HG03103 (cell line): ENCODE data around the gene SNX8.
"Not testable (repeated sequence)": the region's sequence is repeated elsewhere in the genome, so short reads cannot be mapped to it uniquely, and the experiment has no call there.

Experiments used
- ATAC-seq: cut with Tn5 transposase; IDR thresholded peaks from one replicate; pipeline ENCODE4 v1.9.1; 2021; ENCODE audit warnings: low read depth; ENCODE audit not compliant: unreplicated experiment

SNX8 gene

GRCh38 chr7:2331707-2332106 is 17.5 kb upstream of the SNX8 start:
- ATAC-seq, result no peak

DNA sequence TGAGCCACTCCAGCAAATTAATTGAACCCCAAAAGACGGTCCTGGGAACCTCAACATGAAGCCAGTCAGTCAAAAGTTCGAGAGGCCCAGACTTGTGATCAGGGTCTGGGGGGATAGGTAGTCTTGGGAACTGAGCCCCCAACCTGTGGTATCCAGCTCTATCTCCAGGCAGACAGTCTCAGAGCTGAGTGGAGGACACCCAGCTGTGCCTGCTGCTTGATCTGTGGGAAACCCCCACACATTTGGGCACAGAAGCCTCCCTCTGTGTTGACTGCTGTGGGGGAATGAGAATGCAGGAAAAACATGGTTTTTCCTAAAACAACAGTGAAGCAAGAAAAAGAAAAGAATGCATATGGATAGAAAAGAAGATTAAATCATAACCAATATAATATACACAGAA is 16.3 kb upstream of the SNX8 start:
- ATAC-seq, result no peak

GRCh38 chr7:2326951-2327350 is 12.7 kb upstream of the SNX8 start:
- ATAC-seq, result no peak

- ATAC-seq, result no peak
Measured at GRCh38 chr7:2325162-2325561, 10.9 kb upstream of the SNX8 start.

DNA sequence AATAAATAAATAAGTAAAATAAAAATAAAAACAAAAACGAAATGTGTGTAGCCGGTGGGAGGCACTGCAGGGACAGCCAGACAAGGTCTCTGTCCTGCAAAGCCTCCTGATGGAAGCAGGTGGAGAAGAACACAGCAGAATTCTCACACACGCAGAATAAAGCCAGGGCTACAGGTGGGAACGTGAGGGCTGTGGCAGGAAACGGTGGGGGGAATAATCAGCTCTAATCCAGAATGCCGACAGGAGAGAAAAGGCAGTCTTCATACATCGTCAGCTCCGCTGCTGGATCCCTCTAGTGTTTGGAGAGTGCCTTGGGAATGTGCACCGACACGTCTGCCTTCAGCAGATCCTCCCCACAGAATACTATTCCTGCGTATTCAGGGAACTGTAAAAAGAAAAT is 6.8 kb upstream of the SNX8 start:
- ATAC-seq, result no peak

DNA sequence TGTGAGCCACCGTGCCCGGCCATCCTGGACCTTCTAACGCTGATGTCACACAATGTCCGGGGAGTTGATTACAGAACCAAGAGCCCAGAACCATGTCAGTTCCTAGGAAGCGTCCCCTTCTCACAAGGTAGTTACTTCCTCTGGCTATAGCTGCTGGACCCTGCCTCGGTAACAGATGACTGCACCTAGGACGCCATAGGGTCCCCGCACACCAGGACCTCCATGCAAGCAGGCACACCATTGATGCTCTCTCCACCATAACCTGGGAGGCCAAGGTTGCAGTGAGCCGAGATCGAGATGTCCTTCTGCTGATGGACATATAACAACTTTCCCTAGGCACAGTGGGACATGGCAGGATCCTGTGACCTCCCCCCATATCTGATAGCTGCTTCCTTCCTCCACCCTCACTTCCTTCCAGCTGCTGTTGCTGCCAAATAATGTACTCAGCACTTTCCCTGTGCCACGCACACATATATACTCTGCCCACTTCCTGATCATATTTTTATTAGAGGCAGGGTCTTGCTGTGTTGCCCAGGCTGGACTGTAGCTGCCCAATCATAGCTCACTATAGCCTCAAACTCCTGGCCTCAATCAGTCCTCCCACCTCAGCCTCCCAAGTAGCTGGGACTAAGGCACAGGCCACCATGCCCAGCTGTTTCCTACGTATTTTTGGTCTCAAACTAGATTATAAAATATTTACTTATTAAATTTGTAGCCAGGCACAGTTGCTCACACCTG is 3.5 kb upstream of the SNX8 start:
- ATAC-seq, result no peak

- no peak for ATAC-seq
Measured at GRCh38 chr7:2316578-2316977, 2.3 kb upstream of the SNX8 start.

DNA sequence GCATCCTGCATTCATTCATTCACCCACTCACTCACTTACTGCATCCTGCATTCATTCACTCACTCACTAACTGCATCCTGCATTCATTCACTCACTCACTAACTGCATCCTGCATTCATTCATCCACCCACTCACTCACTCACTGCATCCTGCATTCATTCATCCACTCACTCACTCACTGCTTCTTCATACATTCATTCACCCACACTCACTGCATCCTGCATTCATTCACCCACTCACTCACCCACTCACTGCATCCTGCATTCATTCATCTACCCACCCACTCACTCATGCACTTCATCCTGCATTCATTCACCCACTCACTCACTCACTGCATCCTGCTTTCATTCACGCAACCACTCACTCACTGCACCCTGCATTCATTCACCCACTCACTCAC is 1.5 kb upstream of the SNX8 start:
- no peak for ATAC-seq

DNA sequence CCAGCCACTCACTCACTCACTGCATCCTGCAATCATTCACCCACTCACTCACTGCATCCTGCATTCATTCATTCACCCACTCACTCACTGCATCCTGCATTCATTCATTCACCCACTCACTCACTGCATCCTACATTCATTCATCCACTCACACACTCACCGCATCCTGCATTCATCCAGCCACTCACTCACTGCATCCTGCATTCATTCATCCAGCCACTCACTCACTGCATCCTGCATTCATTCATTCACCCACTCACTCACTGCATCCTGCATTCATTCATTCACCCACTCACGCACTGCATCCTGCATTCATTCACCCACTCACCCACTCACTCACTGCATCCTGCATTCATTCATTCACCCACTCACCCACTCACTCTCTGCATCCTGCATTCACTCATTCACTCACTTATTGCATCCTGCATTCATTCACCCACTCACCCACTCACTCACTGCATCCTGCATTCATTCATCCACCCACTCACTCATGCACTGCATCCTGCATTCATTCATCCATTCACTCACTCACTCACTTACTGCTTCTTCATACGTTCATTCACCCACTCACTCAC is 802 bp upstream of the SNX8 start:
- not testable (repeated sequence) for ATAC-seq

DNA sequence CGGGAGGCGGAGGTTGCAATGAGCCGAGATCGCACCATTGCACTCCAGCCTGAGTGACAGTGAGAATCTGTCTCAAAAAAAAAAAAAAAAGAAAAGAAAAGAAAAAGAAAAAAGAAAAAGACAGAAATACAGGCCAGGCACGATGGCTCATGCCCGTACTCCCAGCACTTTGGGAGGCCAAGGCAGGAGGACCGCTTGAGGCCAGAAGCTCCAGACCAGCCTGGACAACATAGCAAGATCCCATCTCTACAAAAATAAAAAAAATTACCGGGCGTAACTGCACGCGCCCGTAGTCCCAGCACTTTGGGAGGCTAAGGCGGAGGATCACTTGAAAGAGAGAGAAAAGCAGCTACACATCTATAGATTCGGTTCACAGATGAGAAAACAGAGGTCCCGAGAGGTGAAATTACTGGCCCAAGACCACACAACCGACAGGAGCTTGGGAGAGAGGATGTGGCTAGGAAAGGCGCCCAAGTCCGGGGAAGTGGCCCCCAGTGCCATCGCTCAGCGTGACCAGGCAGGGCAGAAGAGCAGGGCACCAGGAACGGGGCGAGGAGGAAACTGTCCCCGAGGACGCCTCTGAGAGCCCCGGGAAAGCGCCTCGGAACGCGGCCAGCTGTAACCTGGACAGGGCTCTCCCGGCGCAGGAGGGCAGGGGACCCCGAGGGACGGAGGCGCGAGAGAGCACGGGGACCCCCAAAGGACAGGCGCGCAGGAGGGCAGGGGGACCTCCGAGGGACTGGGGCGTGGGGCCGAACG is 612 bp downstream of the SNX8 start:
- peak; percentile 6 for ATAC-seq

DNA sequence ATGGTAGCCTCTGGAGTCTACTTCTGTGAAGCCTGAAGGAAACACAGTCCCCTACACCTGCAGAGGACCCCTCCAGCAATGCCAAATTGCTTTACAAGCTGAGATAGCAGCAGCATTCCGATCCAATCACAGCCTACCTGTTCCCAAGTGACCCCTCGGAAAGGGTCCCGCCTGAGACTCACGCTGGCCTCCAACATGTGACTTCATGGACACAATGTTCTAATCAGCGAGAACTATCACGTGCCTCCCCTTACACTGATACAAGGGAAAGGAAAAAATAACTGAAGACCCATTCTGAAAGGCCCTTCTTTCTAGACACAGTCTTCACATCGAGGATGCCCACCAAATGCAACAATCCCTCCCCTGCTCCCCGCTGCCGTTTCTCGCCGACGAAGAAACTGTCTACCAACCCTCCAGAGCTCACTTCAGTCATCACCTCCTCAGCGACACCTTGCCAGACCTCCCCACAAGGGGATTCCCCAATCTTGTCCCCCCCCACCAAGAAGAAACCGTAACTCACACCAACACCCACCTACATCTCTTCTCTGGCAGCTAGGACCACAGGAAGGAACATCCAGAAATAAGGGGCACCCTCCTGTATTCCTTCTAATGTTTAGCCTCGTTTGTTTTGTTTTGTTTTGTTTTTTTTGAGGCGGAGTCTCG is 1.8 kb downstream of the SNX8 start:
- ATAC-seq, result no peak

- ATAC-seq, result no peak
Measured at GRCh38 chr7:2309889-2310331, 4.3 kb downstream of the SNX8 start.

GRCh38 chr7:2307690-2308107 is 6.5 kb downstream of the SNX8 start:
- no peak for ATAC-seq

DNA sequence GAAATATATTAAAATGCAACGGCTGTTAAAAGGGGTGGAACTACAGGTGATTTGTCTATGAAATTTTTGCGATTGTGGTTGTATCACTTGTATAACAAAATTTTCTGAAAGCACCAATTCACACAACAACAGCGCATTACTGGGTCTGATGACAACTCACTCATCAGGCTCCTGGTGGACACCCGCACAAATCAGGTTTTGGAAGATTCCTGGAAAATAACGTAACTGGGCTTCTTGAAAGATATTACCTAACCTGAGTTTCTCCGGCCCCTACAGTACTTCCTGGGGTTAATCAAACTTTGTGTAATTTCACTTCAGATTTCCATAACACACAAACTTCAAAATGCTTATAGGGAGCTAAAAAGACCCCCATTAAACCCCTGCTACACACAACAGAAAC is 7.6 kb downstream of the SNX8 start:
- no peak for ATAC-seq

DNA sequence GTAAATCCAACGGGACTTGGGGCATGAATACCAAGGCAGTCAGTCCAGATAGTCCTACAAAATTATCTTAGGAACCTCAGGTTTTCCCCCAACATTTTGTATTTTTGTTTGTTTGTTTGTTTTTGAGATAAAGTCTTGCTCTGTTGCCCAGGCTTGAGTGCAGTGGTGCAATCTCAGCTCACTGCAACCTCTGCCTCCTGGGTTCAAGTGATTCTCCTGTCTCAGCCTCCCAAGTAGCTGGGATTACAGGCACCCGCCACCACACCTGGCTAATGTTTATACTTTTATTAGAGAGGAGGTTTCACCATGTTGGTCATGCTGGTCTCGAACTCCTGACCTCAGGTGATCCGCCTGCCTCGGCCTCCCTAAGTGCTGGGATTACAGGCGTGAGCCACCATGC is 9.0 kb downstream of the SNX8 start:
- not testable (repeated sequence) for ATAC-seq

GRCh38 chr7:2303520-2303919 is 10.7 kb downstream of the SNX8 start:
- ATAC-seq, result not testable (repeated sequence)

GRCh38 chr7:2302743-2303397 is 11.4 kb downstream of the SNX8 start:
- not testable (repeated sequence) for ATAC-seq

- ATAC-seq, result no peak
Measured at GRCh38 chr7:2301511-2301863, 12.8 kb downstream of the SNX8 start.

DNA sequence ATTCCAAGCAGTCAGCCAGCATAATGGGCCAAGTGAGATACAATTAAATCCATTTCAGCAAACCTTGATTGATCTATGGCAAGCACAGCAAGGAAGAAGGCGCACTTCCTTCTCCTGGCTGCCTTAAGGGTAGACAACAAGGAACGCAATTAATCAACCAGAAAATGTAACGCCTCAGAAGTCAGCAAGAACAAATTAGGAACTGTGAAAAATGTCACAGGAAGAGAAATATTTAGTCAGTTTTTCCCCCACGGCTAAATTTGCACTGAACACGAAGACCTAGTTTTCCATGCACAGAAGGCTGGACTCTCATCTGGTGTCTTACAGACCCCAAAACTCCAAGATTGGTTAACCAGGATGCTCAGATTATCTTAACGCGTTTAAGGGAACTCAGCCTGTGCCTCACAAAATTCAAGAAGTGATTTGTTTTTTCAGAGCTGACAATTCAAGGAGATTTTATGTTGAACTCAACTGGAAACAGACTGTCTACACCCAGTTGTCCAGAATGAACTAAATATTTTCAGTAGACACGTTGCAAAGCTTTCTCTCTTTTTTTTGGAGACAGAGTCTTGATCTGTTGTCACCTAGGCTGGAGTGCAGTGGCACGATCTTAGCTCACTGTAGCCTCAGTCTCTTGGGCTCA is 14.2 kb downstream of the SNX8 start:
- ATAC-seq, result peak; percentile 40

DNA sequence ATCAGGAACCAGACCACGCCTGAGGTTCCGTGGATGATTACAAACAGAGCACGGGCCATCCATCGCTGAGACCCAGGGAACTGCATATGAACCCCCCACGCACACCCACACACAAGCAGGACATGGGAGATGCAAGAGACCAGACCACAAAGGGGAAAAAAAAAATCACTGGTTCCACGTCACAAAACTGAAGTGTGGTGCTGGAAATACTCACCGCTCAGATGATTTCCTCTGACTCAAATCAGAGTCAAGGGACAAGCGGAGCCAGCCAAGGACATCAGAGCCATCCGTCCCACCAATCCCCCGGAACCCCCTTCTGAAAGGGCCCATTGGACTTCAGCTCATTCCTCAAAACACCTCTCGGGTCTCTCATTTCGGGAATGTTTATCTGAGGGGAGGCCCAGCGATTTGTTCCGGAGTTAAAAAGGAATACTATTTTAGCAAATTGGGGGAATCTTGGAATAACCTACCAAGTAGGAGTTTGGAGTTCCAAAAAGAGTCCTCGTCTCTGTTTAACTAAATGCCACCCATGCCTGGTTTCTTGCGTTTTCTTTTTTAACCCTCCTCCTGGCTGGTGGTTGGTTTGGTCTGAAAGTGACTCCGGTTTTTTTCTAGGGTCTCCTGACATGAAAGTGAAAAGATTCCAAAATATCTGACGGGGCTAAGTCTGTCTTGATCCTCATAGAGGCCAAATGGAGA is 15.0 kb downstream of the SNX8 start:
- peak; percentile 42 for ATAC-seq
